Kidney epithelial cell (primary cell): ENCODE measurements around the gene BCO1. TPM values are rescaled to one million over a fixed set of nuclear protein-coding genes. Genes with fewer than 3 reads are reported as not detected.

Experiments used
- DNase-seq: peaks from one replicate; pipeline ENCODE4 v3.0.0-alpha.2; 2010; ENCODE audit warnings: low read depth
- H3K27me3 ChIP-seq: 2 replicates; pipeline ENCODE4 v1.6.0; 2011; ENCODE audit warnings: low read length; ENCODE audit not compliant: control insufficient read depth, insufficient read depth
- H3K36me3 ChIP-seq: 2 replicates; pipeline ENCODE4 v1.5.1; 2011; ENCODE audit warnings: low read length; ENCODE audit not compliant: control insufficient read depth, insufficient read depth
- H3K4me3 ChIP-seq: 2 replicates; pipeline ENCODE4 v1.5.1; 2011; ENCODE audit warnings: low read depth, mild to moderate bottlenecking, control low read depth, low read length
- CTCF ChIP-seq: IDR thresholded peaks from 2 replicates; pipeline ENCODE4 v1.5.1; 2011; ENCODE audit warnings: mild to moderate bottlenecking, moderate library complexity, low read length, control low read depth, inconsistent platforms; ENCODE audit not compliant: insufficient read depth, poor library complexity, severe bottlenecking
- total RNA-seq: library from RNA; depleted of rRNA; stranded (reverse); fragments of >200 nt; gene quantifications from 2 replicates; pipeline ENCODE4 v1.2.3, GENCODE V29; 2015

The BCO1 gene
- total RNA-seq, 1 donor from 2014 or later = 0.13 TPM

DNA sequence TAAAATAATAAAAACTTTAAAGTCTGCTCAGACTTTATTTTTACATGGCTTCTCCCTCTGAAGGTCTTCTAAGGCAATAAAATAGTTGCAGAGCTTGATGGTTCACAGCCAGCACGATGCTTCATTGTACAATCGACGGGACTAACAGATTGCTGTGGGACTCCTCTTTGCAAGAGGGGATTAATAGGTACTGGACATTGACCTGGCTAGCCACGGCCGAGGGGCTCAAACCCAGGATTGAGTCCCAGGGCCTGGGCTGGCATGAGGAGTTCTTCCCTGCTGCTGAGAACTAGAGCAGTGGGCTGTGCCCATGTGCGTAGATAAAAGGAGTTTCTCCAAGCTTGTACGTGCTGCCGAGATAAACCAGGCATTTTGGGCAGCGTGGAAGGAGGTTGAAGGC is 52.6 kb downstream of the BCO1 start:
- H3K27me3 ChIP-seq = no peaks in the 10 kb centered on the region
- DNase-seq = no peak
- no peak for TF ChIP-seq CTCF
- no peaks in the 10 kb centered on the region for H3K36me3 ChIP-seq
- no peak overlapping the region for H3K4me3 ChIP-seq

DNA sequence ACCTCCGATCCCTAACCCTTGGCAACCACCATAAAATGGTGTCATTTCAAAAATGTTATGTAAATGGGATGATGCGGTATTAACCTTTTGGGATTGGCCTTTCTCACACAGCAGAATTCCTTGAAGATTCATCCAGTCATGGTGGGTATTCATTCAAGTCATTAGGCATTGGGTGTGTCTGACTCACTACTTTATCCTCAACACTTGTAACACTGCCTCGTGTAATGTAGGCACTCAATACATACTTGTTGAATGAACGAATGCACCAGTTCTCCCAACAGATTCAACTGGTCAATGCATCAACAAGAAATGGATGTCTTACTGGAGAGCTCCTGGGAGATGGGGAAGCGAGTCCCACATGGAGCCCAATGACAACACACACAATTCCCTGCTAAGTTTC is 54.4 kb downstream of the BCO1 start:
- DNase-seq = no peak
- no peaks in the 10 kb centered on the region for H3K36me3 ChIP-seq
- H3K27me3 ChIP-seq = no peaks in the 10 kb centered on the region
- H3K4me3 ChIP-seq = no peak overlapping the region
- TF ChIP-seq CTCF = no peak

DNA sequence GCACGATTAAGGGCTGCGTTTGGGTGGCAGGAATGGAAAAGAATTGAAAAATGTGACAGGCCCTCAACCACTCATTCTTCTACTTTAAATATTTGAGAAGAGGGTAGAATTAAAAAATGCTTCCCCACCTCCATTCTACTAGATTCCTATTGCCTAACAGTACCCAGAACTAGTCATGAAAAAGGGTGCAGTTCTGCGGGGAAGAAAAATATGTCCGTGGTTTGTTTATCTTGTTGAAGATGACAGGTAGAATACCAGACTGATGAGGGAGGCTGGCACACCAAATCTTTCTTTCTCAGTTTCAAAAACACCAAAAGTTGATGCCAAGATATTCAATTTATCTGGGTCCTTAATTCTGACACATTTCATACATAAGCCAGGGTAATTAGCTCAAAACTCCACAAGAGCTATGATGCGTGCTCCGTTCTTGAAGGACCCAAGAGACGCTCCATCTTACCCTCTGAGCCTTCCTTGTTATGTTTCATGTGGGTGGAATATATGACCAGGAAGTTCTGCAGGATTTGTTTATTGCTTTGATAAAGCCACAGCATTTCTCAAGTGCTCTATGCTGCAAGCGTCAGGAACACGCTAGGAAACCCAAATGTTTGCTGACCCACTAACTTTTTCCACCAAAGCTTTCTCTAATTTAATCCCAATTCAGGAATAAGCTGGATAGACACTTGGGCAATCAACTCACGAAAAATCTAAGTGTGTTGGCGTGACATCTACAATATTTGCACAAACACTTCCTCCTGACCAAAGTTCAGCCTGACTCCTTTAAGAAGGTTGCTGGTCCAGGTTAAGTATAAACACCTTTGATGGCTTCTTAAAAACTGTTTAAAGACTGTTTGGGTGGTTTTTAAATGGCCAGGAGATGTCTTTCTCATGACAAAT is 55.7 kb downstream of the BCO1 start:
- Histone ChIP-seq H3K4me3 (no peak overlapping the region), H3K36me3 (no peaks in the 10 kb centered on the region), H3K27me3 (no peaks in the 10 kb centered on the region)
- DNase-seq = no peak
- TF ChIP-seq CTCF = no peak

GRCh38 chr16:81296631-81297030 is 58.1 kb downstream of the BCO1 start:
- Histone ChIP-seq H3K27me3 (no peaks in the 10 kb centered on the region), H3K36me3 (no peaks in the 10 kb centered on the region), H3K4me3 (no peak overlapping the region)
- DNase-seq = no peak
- no peak for TF ChIP-seq CTCF

DNA sequence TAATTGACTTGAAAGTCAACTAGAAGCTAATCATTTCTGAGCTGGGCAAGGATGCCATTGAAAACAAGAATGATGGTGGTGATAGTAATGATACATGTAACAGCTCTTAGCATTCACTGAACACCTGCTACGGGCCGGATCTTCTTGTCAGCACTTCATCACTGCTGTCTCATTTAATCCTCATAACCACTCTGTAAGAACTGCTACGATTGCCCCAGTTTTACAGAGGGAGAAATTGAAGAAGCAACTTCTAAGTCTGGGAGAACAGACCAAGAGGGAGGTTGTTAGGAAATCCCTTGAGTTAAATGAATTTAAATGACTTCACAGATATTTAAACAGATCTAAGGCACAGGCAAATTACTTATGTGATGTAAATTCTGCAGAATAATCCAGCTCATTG is 69.3 kb downstream of the BCO1 start:
- H3K4me3 ChIP-seq = no peak overlapping the region
- H3K27me3 ChIP-seq = no peaks in the 10 kb centered on the region
- DNase-seq = no peak
- TF ChIP-seq CTCF = no peak
- H3K36me3 ChIP-seq = no peaks in the 10 kb centered on the region

DNA sequence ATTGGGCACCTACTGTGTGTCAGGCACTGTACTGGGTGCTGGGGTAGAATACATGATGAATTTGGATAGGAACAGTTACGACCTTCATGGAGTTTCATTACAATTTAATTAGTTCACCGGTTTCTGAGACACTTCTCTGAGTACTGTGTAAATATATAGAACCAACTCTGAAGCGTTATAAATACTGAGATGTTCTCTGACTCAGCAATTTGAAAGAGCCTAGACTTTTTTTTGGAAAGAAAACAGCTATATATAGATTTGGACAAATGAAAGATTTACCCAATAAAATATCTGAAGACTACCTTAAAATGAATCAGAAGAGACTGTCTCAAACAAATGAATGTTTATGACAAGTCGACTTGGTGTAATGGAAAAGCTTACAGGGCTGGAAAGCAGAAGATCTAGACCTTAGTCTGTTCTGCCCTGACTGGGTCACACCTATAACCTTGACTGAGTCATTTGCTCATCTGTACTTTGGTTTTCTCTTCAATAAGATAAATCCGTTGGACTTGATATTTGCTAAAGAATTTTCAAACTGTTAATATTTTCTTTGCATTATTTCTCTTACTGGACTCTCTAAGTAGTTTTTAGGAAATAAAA is 71.7 kb downstream of the BCO1 start:
- TF ChIP-seq CTCF = no peak
- H3K36me3 ChIP-seq = no peaks in the 10 kb centered on the region
- H3K4me3 ChIP-seq = no peak overlapping the region
- no peaks in the 10 kb centered on the region for H3K27me3 ChIP-seq
- DNase-seq = no peak
